ENCODE measurements around the gene SUPV3L1. TPM values are rescaled to one million over a fixed set of nuclear protein-coding genes. Genes with fewer than 3 reads are reported as not detected.
"Not testable (repeated sequence)": the region's sequence is repeated elsewhere in the genome, so short reads cannot be mapped to it uniquely, and the experiment has no call there.

SUPV3L1 gene
- 30.7 and 36.6 TPM in 2 replicates for total RNA-seq (ENCODE audit: low replicate concordance)
- long read RNA-seq, transcript SUPV3L1-201 (15 exons, 2,484 nt) = major isoform, 96 of 120 reads
- long read RNA-seq, partial matches to known transcripts = 5 of 120 reads
- long read RNA-seq, other reads (novel, unspliced or antisense) = 18 of 120 reads

GRCh38 chr10:69179743-69180524 is at the start of gene SUPV3L1:
Gene SUPV3L1 (plus strand): TSS chr10:69180234. CDS start chr10:69180292, 58 bp downstream.
- H3K36me3 Mint-ChIP-seq = peaks cover 5% of the 10 kb centered on the region
- peaks cover 17% of the 10 kb centered on the region for H3K4me1 Mint-ChIP-seq (ENCODE audit: unreplicated experiment)
- peak within 1 kb of the TSS; percentile 100 for H3K27ac Mint-ChIP-seq
- DNase-seq (ENCODE audit: extremely low spot score, unreplicated experiment) = peak; percentile 89
- H3K27me3 Mint-ChIP-seq = no peaks in the 10 kb centered on the region
- no peak for TF ChIP-seq CTCF (conservative IDR thresholded peaks at IDR 0.05)
- H3K9me3 Mint-ChIP-seq = no peaks in the 10 kb centered on the region
- H3K4me3 Mint-ChIP-seq = peak within 1 kb of the TSS; percentile 94

- Mint-ChIP-seq H3K27ac (no peak overlapping the region), H3K4me3 (no peak overlapping the region), H3K36me3 (peaks cover 11% of the 10 kb centered on the region), H3K27me3 (no peaks in the 10 kb centered on the region), H3K9me3 (no peaks in the 10 kb centered on the region), H3K4me1 (ENCODE audit: unreplicated experiment) (peaks cover 14% of the 10 kb centered on the region)
- no peak for TF ChIP-seq CTCF (conservative IDR thresholded peaks at IDR 0.05)
- no peak for DNase-seq (ENCODE audit: extremely low spot score, unreplicated experiment)
Observed at GRCh38 chr10:69130251-69130650, 49.8 kb upstream of the SUPV3L1 start.

- no peaks in the 10 kb centered on the region for H3K9me3 Mint-ChIP-seq
- no peaks in the 10 kb centered on the region for H3K27me3 Mint-ChIP-seq
- no peak for DNase-seq (ENCODE audit: extremely low spot score, unreplicated experiment)
- H3K4me1 Mint-ChIP-seq (ENCODE audit: unreplicated experiment) = no peaks in the 10 kb centered on the region
- H3K27ac Mint-ChIP-seq = no peak overlapping the region
- no peak for TF ChIP-seq CTCF (conservative IDR thresholded peaks at IDR 0.05)
- H3K4me3 Mint-ChIP-seq = no peak overlapping the region
- H3K36me3 Mint-ChIP-seq = peaks cover 17% of the 10 kb centered on the region
Observed at GRCh38 chr10:69139961-69140360, 40.1 kb upstream of the SUPV3L1 start.

- H3K27me3 Mint-ChIP-seq = no peaks in the 10 kb centered on the region
- H3K36me3 Mint-ChIP-seq = peaks cover 13% of the 10 kb centered on the region
- H3K4me3 Mint-ChIP-seq = no peak overlapping the region
- no peaks in the 10 kb centered on the region for H3K9me3 Mint-ChIP-seq
- TF ChIP-seq CTCF (conservative IDR thresholded peaks at IDR 0.05) = no peak
- no peaks in the 10 kb centered on the region for H3K4me1 Mint-ChIP-seq (ENCODE audit: unreplicated experiment)
- DNase-seq (ENCODE audit: extremely low spot score, unreplicated experiment) = no peak
- H3K27ac Mint-ChIP-seq = no peak overlapping the region
Observed at GRCh38 chr10:69141304-69141703, 38.7 kb upstream of the SUPV3L1 start.

- H3K4me3 Mint-ChIP-seq; DNase-seq (ENCODE audit: extremely low spot score, unreplicated experiment); H3K27ac Mint-ChIP-seq; H3K27me3 Mint-ChIP-seq; H3K4me1 Mint-ChIP-seq (ENCODE audit: unreplicated experiment); H3K9me3 Mint-ChIP-seq: not testable (repeated sequence)
- H3K36me3 Mint-ChIP-seq = peaks cover 12% of the 10 kb centered on the region
Observed at GRCh38 chr10:69142074-69142473, 38.0 kb upstream of the SUPV3L1 start.

- no peak overlapping the region for H3K27ac Mint-ChIP-seq
- DNase-seq (ENCODE audit: extremely low spot score, unreplicated experiment) = no peak
- TF ChIP-seq CTCF (conservative IDR thresholded peaks at IDR 0.05) = no peak
- no peaks in the 10 kb centered on the region for H3K27me3 Mint-ChIP-seq
- no peaks in the 10 kb centered on the region for H3K4me1 Mint-ChIP-seq (ENCODE audit: unreplicated experiment)
- H3K9me3 Mint-ChIP-seq = no peaks in the 10 kb centered on the region
- no peak overlapping the region for H3K4me3 Mint-ChIP-seq
- peaks cover 9% of the 10 kb centered on the region for H3K36me3 Mint-ChIP-seq
Observed at GRCh38 chr10:69142983-69143382, 37.1 kb upstream of the SUPV3L1 start.
